ENCODE data around the gene BABAM2.

BABAM2 gene

DNA sequence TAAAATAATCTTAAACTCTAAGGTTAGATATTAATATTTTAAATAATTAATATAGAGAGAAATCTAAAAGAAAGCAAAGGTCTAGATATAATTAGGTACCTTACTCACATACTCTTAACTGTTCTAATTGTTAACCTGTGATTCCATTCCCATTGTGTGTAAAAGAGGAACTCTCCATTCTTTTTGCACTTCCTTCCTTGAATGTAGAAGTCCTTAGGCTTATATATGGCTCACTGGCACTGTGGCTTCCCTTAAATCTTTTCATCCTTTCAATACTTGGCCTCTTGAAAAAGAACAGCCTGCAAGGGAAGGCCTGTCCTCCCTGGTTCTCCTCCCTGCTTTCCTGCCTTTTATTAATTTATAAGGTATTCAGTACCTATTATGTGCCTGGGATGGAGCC, 319.3 kb downstream of the BABAM2 start:
- Histone ChIP-seq H3K79me2 (ENCODE audit: low read length) (no peaks in the 10 kb centered on the region), H3K4me3 (ENCODE audit: low read length) (no peak overlapping the region), H2AFZ (ENCODE audit: low read length) (no peak overlapping the region), H3K9ac (ENCODE audit: low read length) (no peak overlapping the region), H3K4me1 (ENCODE audit: low read length) (no peaks in the 10 kb centered on the region), H3K9me2 (replicated peaks; ENCODE audit: insufficient read depth, low read length) (no peaks in the 10 kb centered on the region), H4K20me1 (ENCODE audit: insufficient read depth, low read length) (no peaks in the 10 kb centered on the region), H3K4me2 (ENCODE audit: low read depth, low read length) (no peak overlapping the region), H3K27ac (ENCODE audit: low read length) (no peak overlapping the region), H3K9me3 (replicated peaks; ENCODE audit: insufficient read depth, low read length) (no peaks in the 10 kb centered on the region), H3K36me3 (replicated peaks; ENCODE audit: insufficient read depth, low read length) (no peaks in the 10 kb centered on the region), H3K27me3 (replicated peaks; ENCODE audit: insufficient read depth, low read length) (no peaks in the 10 kb centered on the region), H3F3A (ENCODE audit: insufficient read depth, low read length) (no peaks in the 10 kb centered on the region)
- TF ChIP-seq EZH2 (optimal IDR thresholded peaks at IDR 0.05; ENCODE audit: low read depth, low read length) (no peak), CTCF (IDR thresholded peaks at IDR 0.05; ENCODE audit: low read length) (no peak), EZH2phosphoT487 (IDR thresholded peaks at IDR 0.05; ENCODE audit: low read length) (no peak)
- DNase-seq = no peak

- Histone ChIP-seq H3K27ac (ENCODE audit: low read length) (no peak overlapping the region), H3F3A (ENCODE audit: insufficient read depth, low read length) (no peaks in the 10 kb centered on the region), H3K4me2 (ENCODE audit: low read depth, low read length) (no peak overlapping the region), H3K27me3 (replicated peaks; ENCODE audit: insufficient read depth, low read length) (no peaks in the 10 kb centered on the region), H3K4me3 (ENCODE audit: low read length) (no peak overlapping the region), H3K4me1 (ENCODE audit: low read length) (no peaks in the 10 kb centered on the region), H3K9me3 (replicated peaks; ENCODE audit: insufficient read depth, low read length) (no peaks in the 10 kb centered on the region), H3K36me3 (replicated peaks; ENCODE audit: insufficient read depth, low read length) (no peaks in the 10 kb centered on the region), H3K9ac (ENCODE audit: low read length) (no peak overlapping the region), H4K20me1 (ENCODE audit: insufficient read depth, low read length) (no peaks in the 10 kb centered on the region), H2AFZ (ENCODE audit: low read length) (no peak overlapping the region), H3K9me2 (replicated peaks; ENCODE audit: insufficient read depth, low read length) (no peaks in the 10 kb centered on the region), H3K79me2 (ENCODE audit: low read length) (no peaks in the 10 kb centered on the region)
- no peak for TF ChIP-seq EZH2 (optimal IDR thresholded peaks at IDR 0.05; ENCODE audit: low read depth, low read length)
- no peak for DNase-seq
These were observed 320.0 kb downstream of the BABAM2 start for GRCh38 chr2:28210535-28210934.

GRCh38 chr2:28216331-28216730, 325.8 kb downstream of the BABAM2 start:
- H3K4me3 ChIP-seq (ENCODE audit: low read length) = no peak overlapping the region
- H3K27me3 ChIP-seq (replicated peaks; ENCODE audit: insufficient read depth, low read length) = no peaks in the 10 kb centered on the region
- no peak overlapping the region for H3K9ac ChIP-seq (ENCODE audit: low read length)
- no peaks in the 10 kb centered on the region for H3K9me3 ChIP-seq (replicated peaks; ENCODE audit: insufficient read depth, low read length)
- no peaks in the 10 kb centered on the region for H3K79me2 ChIP-seq (ENCODE audit: low read length)
- TF ChIP-seq EZH2 (optimal IDR thresholded peaks at IDR 0.05; ENCODE audit: low read depth, low read length) = no peak
- TF ChIP-seq EZH2phosphoT487 (IDR thresholded peaks at IDR 0.05; ENCODE audit: low read length) = no peak
- TF ChIP-seq CTCF (IDR thresholded peaks at IDR 0.05; ENCODE audit: low read length) = no peak
- no peaks in the 10 kb centered on the region for H3F3A ChIP-seq (ENCODE audit: insufficient read depth, low read length)
- no peaks in the 10 kb centered on the region for H3K9me2 ChIP-seq (replicated peaks; ENCODE audit: insufficient read depth, low read length)
- H3K27ac ChIP-seq (ENCODE audit: low read length) = no peak overlapping the region
- no peaks in the 10 kb centered on the region for H4K20me1 ChIP-seq (ENCODE audit: insufficient read depth, low read length)
- no peak overlapping the region for H2AFZ ChIP-seq (ENCODE audit: low read length)
- H3K4me1 ChIP-seq (ENCODE audit: low read length) = no peaks in the 10 kb centered on the region
- no peaks in the 10 kb centered on the region for H3K36me3 ChIP-seq (replicated peaks; ENCODE audit: insufficient read depth, low read length)
- no peak for DNase-seq
- no peak overlapping the region for H3K4me2 ChIP-seq (ENCODE audit: low read depth, low read length)

DNA sequence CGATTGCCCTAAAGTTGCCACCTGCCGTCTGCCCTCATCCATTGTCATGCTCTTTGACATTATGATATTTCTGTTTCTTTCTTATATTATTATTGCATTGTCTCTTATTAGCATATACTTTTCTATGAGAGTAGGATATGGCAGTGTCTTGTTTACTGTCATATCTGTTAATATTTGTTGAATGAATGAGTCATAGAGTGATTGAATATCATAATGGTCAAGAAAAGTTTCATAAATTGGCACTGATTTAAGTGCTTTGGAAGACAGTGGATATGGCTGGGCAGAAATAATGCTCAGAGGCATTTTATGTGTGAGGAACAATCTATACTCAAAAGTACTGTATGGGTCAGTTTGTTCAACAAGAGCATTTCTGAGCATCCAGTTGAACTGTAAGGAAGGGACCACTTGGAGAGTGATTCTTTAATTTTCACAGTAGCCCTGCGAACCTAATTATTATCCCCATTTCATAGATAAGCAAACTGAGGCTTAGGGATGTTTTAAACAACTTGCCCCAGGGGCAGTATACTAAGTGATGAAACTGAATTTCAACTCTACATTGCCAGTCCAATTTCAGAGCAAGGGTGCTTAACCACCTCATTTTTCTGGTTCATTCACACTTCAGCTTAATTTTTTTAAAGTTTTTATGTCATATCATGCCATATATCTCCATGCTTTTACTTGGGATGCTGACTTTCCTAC, 326.7 kb downstream of the BABAM2 start:
- H3K4me3 ChIP-seq (ENCODE audit: low read length) = no peak overlapping the region
- H4K20me1 ChIP-seq (ENCODE audit: insufficient read depth, low read length) = no peaks in the 10 kb centered on the region
- DNase-seq = no peak
- no peak overlapping the region for H2AFZ ChIP-seq (ENCODE audit: low read length)
- no peaks in the 10 kb centered on the region for H3K27me3 ChIP-seq (replicated peaks; ENCODE audit: insufficient read depth, low read length)
- H3K27ac ChIP-seq (ENCODE audit: low read length) = no peak overlapping the region
- no peaks in the 10 kb centered on the region for H3K79me2 ChIP-seq (ENCODE audit: low read length)
- TF ChIP-seq CTCF (IDR thresholded peaks at IDR 0.05; ENCODE audit: low read length) (no peak), EZH2phosphoT487 (IDR thresholded peaks at IDR 0.05; ENCODE audit: low read length) (no peak)
- no peaks in the 10 kb centered on the region for H3F3A ChIP-seq (ENCODE audit: insufficient read depth, low read length)
- no peaks in the 10 kb centered on the region for H3K9me2 ChIP-seq (replicated peaks; ENCODE audit: insufficient read depth, low read length)
- H3K4me1 ChIP-seq (ENCODE audit: low read length) = no peaks in the 10 kb centered on the region
- H3K36me3 ChIP-seq (replicated peaks; ENCODE audit: insufficient read depth, low read length) = no peaks in the 10 kb centered on the region
- H3K9me3 ChIP-seq (replicated peaks; ENCODE audit: insufficient read depth, low read length) = no peaks in the 10 kb centered on the region
- no peak overlapping the region for H3K9ac ChIP-seq (ENCODE audit: low read length)
- no peak overlapping the region for H3K4me2 ChIP-seq (ENCODE audit: low read depth, low read length)
